Measurements from ENCODE around the gene PIH1D2. TPM values are rescaled to one million over a fixed set of nuclear protein-coding genes. Genes with fewer than 3 reads are reported as not detected.

The PIH1D2 gene
- total RNA-seq, 2 donors from 2014 or later, result 0.36 to 0.39 TPM

Other genes starting within 250 kb of the PIH1D2 start
- gene ALG9, start 202.4 kb downstream of the PIH1D2 start, total RNA-seq, result 10 to 100 TPM; 46.1 to 52.5 TPM
- gene FDXACB1, start 194.9 kb downstream of the PIH1D2 start, total RNA-seq, result 1 to 10 TPM; 2.8 to 4.9 TPM
- 10 to 100 TPM; 24.9 to 32.6 TPM for gene CFAP68, start 194.5 kb downstream of the PIH1D2 start, total RNA-seq
- not detected for gene CRYAB, start 162.2 kb downstream of the PIH1D2 start, total RNA-seq
- gene HSPB2, start 161.3 kb downstream of the PIH1D2 start, total RNA-seq, result under 1 TPM in 1 of 2 donors, not detected in 1; 0.19 TPM
- gene C11orf52, start 155.1 kb downstream of the PIH1D2 start, total RNA-seq, result not detected
- 10 to 100 TPM; 14.8 to 24.7 TPM for gene DIXDC1, start 136.7 kb downstream of the PIH1D2 start, total RNA-seq
- 10 to 100 TPM; 27.2 to 31.6 TPM for gene DLAT, start 48.6 kb downstream of the PIH1D2 start, total RNA-seq
- gene NKAPD1, start 282 bp upstream of the PIH1D2 start, total RNA-seq, result 10 to 100 TPM; 23.7 to 28.7 TPM
- 10 to 100 TPM; 24.2 to 34.1 TPM for gene TIMM8B, start 12.7 kb upstream of the PIH1D2 start, total RNA-seq
- 100 to 1,000 TPM in 1 of 2 donors, 10 to 100 TPM in 1; 96.9 to 135 TPM for gene SDHD, start 12.9 kb upstream of the PIH1D2 start, total RNA-seq
- gene IL18, start 90.1 kb upstream of the PIH1D2 start, total RNA-seq, result under 1 TPM in 1 of 2 donors, not detected in 1; 0.35 TPM
- under 1 TPM in 1 of 2 donors, not detected in 1; 0.32 TPM for gene TEX12, start 93.4 kb upstream of the PIH1D2 start, total RNA-seq
- 1 to 10 TPM; 1.1 to 1.3 TPM for gene BCO2, start 101.5 kb upstream of the PIH1D2 start, total RNA-seq
- 10 to 100 TPM; 28.7 to 28.9 TPM for gene PTS, start 152.4 kb upstream of the PIH1D2 start, total RNA-seq
- gene PLET1, start 186.8 kb upstream of the PIH1D2 start, total RNA-seq, result not detected

Measured in activated T-cell treated with anti-CD3 and anti-CD28 coated beads, Interleukin-2, amount 50 U/mL, for 72 hours (primary cell).